GM18517 (cell line): ENCODE results near the gene C2orf80.
"Not testable (repeated sequence)": the region's sequence is repeated elsewhere in the genome, so short reads cannot be mapped to it uniquely, and the experiment has no call there.

Experiments used
- ATAC-seq: cut with Tn5 transposase; IDR thresholded peaks from one replicate; pipeline ENCODE4 v1.9.1; 2021; ENCODE audit warnings: mild to moderate bottlenecking, moderate library complexity; ENCODE audit not compliant: unreplicated experiment

C2orf80 gene

GRCh38 chr2:208189810-208190503 is at the start of gene C2orf80:
Gene C2orf80, minus strand, starts transcription at chr2:208190030. Its CDS starts 3,044 bp downstream, at chr2:208186986.
- ATAC-seq: no peak

GRCh38 chr2:208235860-208236259 is 46.0 kb upstream of the C2orf80 start:
- ATAC-seq: no peak

GRCh38 chr2:208234786-208235185 is 45.0 kb upstream of the C2orf80 start:
- no peak for ATAC-seq

- ATAC-seq: no peak
These were observed 38.6 kb upstream of the C2orf80 start for GRCh38 chr2:208228476-208228875.

GRCh38 chr2:208227581-208228232 is 37.9 kb upstream of the C2orf80 start:
- no peak for ATAC-seq

GRCh38 chr2:208224802-208225201 is 35.0 kb upstream of the C2orf80 start:
- no peak for ATAC-seq

- ATAC-seq: no peak
These were observed 32.5 kb upstream of the C2orf80 start for GRCh38 chr2:208222351-208222750.

- not testable (repeated sequence) for ATAC-seq
These were observed 32.0 kb upstream of the C2orf80 start for GRCh38 chr2:208221873-208222272.

- no peak for ATAC-seq
These were observed 21.0 kb upstream of the C2orf80 start for GRCh38 chr2:208210688-208211451.

- ATAC-seq: no peak
These were observed 18.7 kb upstream of the C2orf80 start for GRCh38 chr2:208208335-208209085.

- no peak for ATAC-seq
These were observed 17.9 kb upstream of the C2orf80 start for GRCh38 chr2:208207769-208208168.

- no peak for ATAC-seq
These were observed 14.3 kb upstream of the C2orf80 start for GRCh38 chr2:208204166-208204565.

GRCh38 chr2:208195531-208195930 is 5.7 kb upstream of the C2orf80 start:
- no peak for ATAC-seq

GRCh38 chr2:208192611-208193236 is 2.9 kb upstream of the C2orf80 start:
- ATAC-seq: no peak

- no peak for ATAC-seq
These were observed 591 bp downstream of the C2orf80 start for GRCh38 chr2:208189069-208189809.

GRCh38 chr2:208186893-208187292 is 2.9 kb downstream of the C2orf80 start:
- no peak for ATAC-seq

GRCh38 chr2:208186465-208186864 is 3.4 kb downstream of the C2orf80 start:
- ATAC-seq: no peak

GRCh38 chr2:208183972-208184705 is 5.7 kb downstream of the C2orf80 start:
- no peak for ATAC-seq

GRCh38 chr2:208183526-208183925 is 6.3 kb downstream of the C2orf80 start:
- no peak for ATAC-seq
